Left lobe of liver (tissue), 2 donors: Measurements from ENCODE around the gene MICOS13. TPM values are rescaled to one million over a fixed set of nuclear protein-coding genes. Genes with fewer than 3 reads are reported as not detected.
A peak's percentile ranks its signal among the peaks of the same experiment; 100 is the strongest.

Experiments
- ATAC-seq: fragments of 200-7000 bp; cut with Tn5 transposase; one replicate; pipeline ENCODE4 v1.9.1; 2020; ENCODE audit warnings: mild to moderate bottlenecking, moderate library complexity
- DNase-seq: peaks from one replicate; pipeline ENCODE4 v3.0.0-alpha.2; 2020; ENCODE audit warnings: low spot score
- total RNA-seq: library from RNA; stranded (reverse); gene quantifications from one replicate; pipeline ENCODE4 v1.2.1, GENCODE V29; 2021
- donor health status: DM: no; HTN: no; CAD: no; lungs with moderate emphysema.
- donor health status: DM: no; HTN: yes; CAD: no.

Gene MICOS13
- total RNA-seq, 1 donor from 2014 or later, result 38.4 TPM

DNA sequence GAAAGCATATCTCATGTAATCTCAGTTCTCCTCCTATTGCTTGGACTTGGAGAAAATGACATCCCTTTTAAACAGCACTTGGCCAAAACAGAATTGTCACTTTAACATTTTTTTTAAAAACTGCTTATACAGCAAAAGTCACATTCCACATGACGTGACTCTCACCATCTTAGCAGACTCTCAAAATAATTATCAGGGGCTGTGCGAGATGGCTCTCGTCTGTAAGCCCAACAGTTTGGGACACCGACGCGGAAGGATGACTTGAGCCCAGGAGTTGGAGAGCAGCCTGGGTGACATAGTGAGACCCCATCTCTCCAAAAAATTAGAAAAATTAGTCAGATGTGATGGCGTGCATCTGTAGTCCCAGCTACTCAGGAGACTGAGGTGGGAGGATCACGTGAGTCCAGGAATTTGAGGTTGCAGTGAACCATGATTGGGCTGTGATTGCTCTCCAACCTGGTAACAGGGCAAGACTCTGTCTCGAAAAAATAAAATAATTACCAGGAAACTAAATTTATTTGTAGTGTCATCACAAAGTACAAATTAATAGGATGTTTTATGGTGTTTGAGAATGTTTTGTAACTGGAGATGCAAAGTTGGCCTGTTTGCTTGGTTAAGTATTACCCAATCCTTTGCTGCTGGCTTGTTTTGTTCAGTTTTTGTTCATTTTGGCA is 48.6 kb downstream of the MICOS13 start:
- ATAC-seq (peak; percentile 60), DNase-seq (no peak)

GRCh38 chr19:5628919-5629481 is 51.3 kb downstream of the MICOS13 start:
- ATAC-seq (no peak), DNase-seq (no peak)

DNA sequence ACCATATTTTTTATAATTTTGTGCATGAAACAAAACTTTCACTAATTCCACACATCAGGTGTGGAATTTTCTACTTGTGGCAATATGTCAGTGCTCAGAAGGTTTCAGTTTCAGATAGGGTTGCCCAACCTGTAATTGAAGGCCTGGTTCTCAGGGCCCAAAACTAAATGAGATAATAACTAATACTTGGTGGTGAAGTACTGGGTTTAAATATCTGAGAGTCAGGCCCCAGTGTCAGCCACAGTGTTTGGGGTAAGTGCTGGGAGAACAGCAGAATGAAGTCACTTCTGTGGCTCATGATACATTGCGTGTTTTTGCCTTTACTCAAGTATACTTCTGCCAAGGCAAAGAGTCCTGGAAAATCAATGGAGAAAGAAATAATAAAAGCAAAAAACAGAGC is 51.9 kb downstream of the MICOS13 start:
- DNase-seq (no peak), ATAC-seq (no peak)

Other genes with a start within 250 kb of the MICOS13 start
- not detected for gene ZNRF4, start 225.1 kb downstream of the MICOS13 start, total RNA-seq
- gene TINCR, start 112.6 kb downstream of the MICOS13 start, total RNA-seq, result not detected
- 49.4 TPM for gene SAFB2, start 57.7 kb downstream of the MICOS13 start, total RNA-seq
- 48.6 TPM for gene SAFB, start 57.4 kb downstream of the MICOS13 start, total RNA-seq
- gene HSD11B1L, start 511 bp upstream of the MICOS13 start, total RNA-seq, result 4.1 TPM
- gene RPL36, start 9.8 kb upstream of the MICOS13 start, total RNA-seq, result 241 TPM
- gene LONP1, start 39.6 kb upstream of the MICOS13 start, total RNA-seq, result 68.7 TPM
- not detected for gene CATSPERD, start 40.1 kb upstream of the MICOS13 start, total RNA-seq
- 3.0 TPM for gene PRR22, start 104.2 kb upstream of the MICOS13 start, total RNA-seq
- 18.8 TPM for gene DUS3L, start 110.6 kb upstream of the MICOS13 start, total RNA-seq
- gene NRTN, start 124.6 kb upstream of the MICOS13 start, total RNA-seq, result 16.7 TPM
- gene FUT6, start 159.2 kb upstream of the MICOS13 start, total RNA-seq, result 3.0 TPM
- 0.93 TPM for gene FUT3, start 170.9 kb upstream of the MICOS13 start, total RNA-seq
- 0.40 TPM for gene FUT5, start 190.0 kb upstream of the MICOS13 start, total RNA-seq
- gene NDUFA11, start 223.3 kb upstream of the MICOS13 start, total RNA-seq, result 164 TPM
- 3.9 TPM for gene VMAC, start 224.4 kb upstream of the MICOS13 start, total RNA-seq
- 11.5 TPM for gene CAPS, start 233.7 kb upstream of the MICOS13 start, total RNA-seq